Stimulated activated CD4-positive, alpha-beta T cell treated with anti-CD3 and anti-CD28 coated beads, Interleukin-4, amount 100 ng/mL, for 24 hours (primary cell): ENCODE measurements around the gene KCNH8.

ENCODE experiments used
- DNase-seq: peaks from one replicate; pipeline ENCODE4 v3.0.0-alpha.2; 2020

KCNH8 gene

GRCh38 chr3:19506171-19506570 is 357.9 kb downstream of the KCNH8 start:
- DNase-seq, result no peak

GRCh38 chr3:19522305-19522704 is 374.0 kb downstream of the KCNH8 start:
- DNase-seq, result no peak

GRCh38 chr3:19526071-19526470 is 377.8 kb downstream of the KCNH8 start:
- DNase-seq, result no peak

- no peak for DNase-seq
Measured at GRCh38 chr3:19527746-19528145, 379.4 kb downstream of the KCNH8 start.

- DNase-seq, result no peak
Measured at GRCh38 chr3:19531426-19531825, 383.1 kb downstream of the KCNH8 start.

GRCh38 chr3:19539518-19540392 is 391.4 kb downstream of the KCNH8 start:
- no peak for DNase-seq

GRCh38 chr3:19540464-19540863 is 392.2 kb downstream of the KCNH8 start:
- no peak for DNase-seq

GRCh38 chr3:19541284-19541683 is 393.0 kb downstream of the KCNH8 start:
- no peak for DNase-seq

- no peak for DNase-seq
Measured at GRCh38 chr3:19543212-19543841, 395.0 kb downstream of the KCNH8 start.

GRCh38 chr3:19547665-19548464 is 399.6 kb downstream of the KCNH8 start:
- no peak for DNase-seq

- no peak for DNase-seq
Measured at GRCh38 chr3:19559724-19560442, 411.6 kb downstream of the KCNH8 start.

- DNase-seq, result no peak
Measured at GRCh38 chr3:19573644-19574043, 425.3 kb downstream of the KCNH8 start.

- DNase-seq, result no peak
Measured at GRCh38 chr3:19574268-19574667, 426.0 kb downstream of the KCNH8 start.

- DNase-seq, result no peak
Measured at GRCh38 chr3:19576343-19576742, 428.0 kb downstream of the KCNH8 start.
